Aorta (tissue), 5 donors: ENCODE data around the gene XYLT2. TPM values are rescaled to one million over a fixed set of nuclear protein-coding genes. Genes with fewer than 3 reads are reported as not detected.

Experiments used
- ATAC-seq: fragments of 200-7000 bp; cut with Tn5 transposase; one replicate; pipeline ENCODE4 v1.9.1; 2022; ENCODE audit warnings: moderate library complexity; ENCODE audit not compliant: low FRiP score
- DNase-seq, 2 donors: peaks; one replicate each; pipeline ENCODE4 v3.0.0-alpha.2; 2020
- H3K27ac ChIP-seq, 2 donors: one replicate each; pipeline ENCODE4 v1.5.1; 2013; ENCODE audit warnings: low read length in 2 of 2, mild to moderate bottlenecking in 2 of 2, moderate library complexity in 2 of 2, control low read depth in 1 of 2, inconsistent platforms in 1 of 2, low read depth in 1 of 2
- H3K27me3 ChIP-seq, 2 donors: one replicate each; pipeline ENCODE4 v1.6.1; 2013; ENCODE audit warnings: control low read depth in 1 of 2, low read length in 1 of 2, mild to moderate bottlenecking in 1 of 2, moderate library complexity in 1 of 2; ENCODE audit not compliant: insufficient read depth in 2 of 2, control insufficient read depth in 1 of 2
- H3K36me3 ChIP-seq, 2 donors: one replicate each; pipeline ENCODE4 v1.6.1; 2013; ENCODE audit warnings: control low read depth in 1 of 2, low read length in 1 of 2, mild to moderate bottlenecking in 1 of 2; ENCODE audit not compliant: insufficient read depth in 2 of 2, control insufficient read depth in 1 of 2
- H3K4me1 ChIP-seq, 2 donors: one replicate each; pipeline ENCODE4 v1.6.1; 2013; ENCODE audit warnings: low read length in 2 of 2, control low read depth in 1 of 2, mild to moderate bottlenecking in 1 of 2, moderate library complexity in 1 of 2; ENCODE audit not compliant: insufficient read depth in 2 of 2, control insufficient read depth in 1 of 2
- H3K4me3 ChIP-seq, 2 donors: one replicate each; pipeline ENCODE4 v1.5.1; 2013; ENCODE audit warnings: low read length in 2 of 2, control low read depth in 1 of 2, mild to moderate bottlenecking in 1 of 2
- H3K9me3 ChIP-seq: one replicate; pipeline ENCODE4 v1.6.1; 2013; ENCODE audit warnings: mild to moderate bottlenecking, low read length; ENCODE audit not compliant: control insufficient read depth
- WGBS, 2 donors: extraction: QIAGEN DNeasy Blood & Tissue Kit; methylation state at CpG; one replicate each; pipeline ENCODE4 v1.1.7; 2013; 5-methylcytosine and 5-hydroxymethylcytosine counted together
- intact Hi-C, 2 donors: fragments of 100-400 bp; cut with DNase I; formaldehyde crosslinking; loops; one replicate each; pipeline versions ENCODE4 v1.14.2 to v1.15.0; 2022
- polyA plus RNA-seq, 2 donors: library from polyadenylated mRNA; stranded (reverse); fragments of 200-250 nt; gene quantifications; one replicate each; pipeline ENCODE4 v1.2.3, GENCODE V29; 2013
- total RNA-seq, 2 donors: library from RNA; stranded (reverse); fragmentation: NEBNext Ultra II Directional; extraction: Animal tissue kit (Norgen Biotek cat#: 25700); gene quantifications; one replicate each; pipeline ENCODE4 v1.2.1, GENCODE V29; 2021
- donor health status: healthy with polysubstance abuse.
- donor health status: Bipolar disorder and iron deficiency.
- donor health status: DM: no; HTN: no; CAD: no.
- donor health status: DM: no; HTN: no; CAD: no.
- donor health status: DM: yes; HTN: yes; CAD: no.

Gene XYLT2
- total and polyA plus RNA-seq, 4 donors, result 4.0 to 22.2 (median 17.8) TPM

DNA sequence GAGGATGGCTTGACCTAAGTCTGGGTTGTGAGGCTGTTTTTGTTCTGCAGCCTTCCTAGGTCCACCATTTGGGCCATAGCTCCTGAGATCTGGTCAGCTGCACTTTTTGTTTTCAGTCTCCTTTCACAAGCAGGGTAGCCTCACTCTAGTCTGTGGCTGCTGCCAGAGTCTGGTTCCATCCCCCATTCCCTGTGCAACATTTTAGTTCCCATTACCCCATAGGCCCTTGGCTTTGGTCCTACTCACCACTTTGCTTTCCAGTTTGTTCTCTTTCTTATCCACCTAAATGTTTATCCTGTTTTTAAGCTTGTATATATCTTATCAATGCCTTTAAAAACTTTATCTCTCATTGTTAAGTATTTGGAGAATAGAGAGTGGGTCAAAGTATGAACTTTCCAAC, 6.5 kb upstream of the XYLT2 start:
- no peak for ATAC-seq
- DNase-seq, result peak in 1 of 2 donors; percentile 0
- Histone ChIP-seq H3K36me3 (no peaks in the 10 kb centered on the region), H3K4me1 (no peaks in the 10 kb centered on the region), H3K4me3 (no peak overlapping the region), H3K27ac (no peak overlapping the region), H3K9me3 (peaks cover 5% of the 10 kb centered on the region), H3K27me3 (no peaks in the 10 kb centered on the region)
- intact Hi-C loops, result no loop called here

DNA sequence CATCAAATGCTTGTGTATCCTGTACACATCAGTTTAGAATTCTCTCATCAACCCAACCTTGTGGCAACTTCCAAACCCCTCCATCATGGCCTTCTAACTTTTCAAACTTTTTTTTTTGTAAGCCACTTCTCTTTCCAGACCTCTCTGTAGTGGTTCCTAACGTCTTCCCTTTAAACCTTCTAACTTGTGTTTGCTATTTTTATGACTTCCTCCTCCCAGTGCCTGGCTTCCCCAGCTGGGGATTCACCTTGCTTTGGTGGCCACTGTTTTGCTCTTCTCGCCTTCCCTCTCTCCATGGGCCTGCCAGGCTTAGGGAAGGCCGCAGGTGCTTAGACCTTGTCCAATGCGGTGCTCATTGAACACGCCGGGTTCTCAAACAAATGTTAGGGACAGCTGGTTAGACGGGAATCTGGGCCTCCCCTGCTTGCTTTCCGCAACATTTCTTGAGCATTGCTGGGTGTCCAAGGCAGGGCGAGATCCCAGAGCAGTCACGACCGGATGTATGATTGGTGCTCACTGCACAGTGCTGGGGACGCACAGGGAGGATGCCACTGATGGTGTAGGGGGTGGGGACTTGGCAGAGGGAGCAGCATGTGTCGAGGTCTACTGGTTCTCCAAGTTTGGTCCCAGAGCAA, 1.1 kb upstream of the XYLT2 start:
- intact Hi-C loops, result no loop called here
- DNase-seq (peak in 1 of 2 donors; percentile 65), ATAC-seq (peak; percentile 16)
- H3K4me3 ChIP-seq, result no peak overlapping the region
- no peak overlapping the region for H3K27ac ChIP-seq
- no peaks in the 10 kb centered on the region for H3K4me1 ChIP-seq
- no peaks in the 10 kb centered on the region for H3K36me3 ChIP-seq
- WGBS, 2 donors, result 65 to 66% methylated on average over 13 of the region's 13 CpGs
- no peaks in the 10 kb centered on the region for H3K27me3 ChIP-seq
- H3K9me3 ChIP-seq, result no peaks in the 10 kb centered on the region

DNA sequence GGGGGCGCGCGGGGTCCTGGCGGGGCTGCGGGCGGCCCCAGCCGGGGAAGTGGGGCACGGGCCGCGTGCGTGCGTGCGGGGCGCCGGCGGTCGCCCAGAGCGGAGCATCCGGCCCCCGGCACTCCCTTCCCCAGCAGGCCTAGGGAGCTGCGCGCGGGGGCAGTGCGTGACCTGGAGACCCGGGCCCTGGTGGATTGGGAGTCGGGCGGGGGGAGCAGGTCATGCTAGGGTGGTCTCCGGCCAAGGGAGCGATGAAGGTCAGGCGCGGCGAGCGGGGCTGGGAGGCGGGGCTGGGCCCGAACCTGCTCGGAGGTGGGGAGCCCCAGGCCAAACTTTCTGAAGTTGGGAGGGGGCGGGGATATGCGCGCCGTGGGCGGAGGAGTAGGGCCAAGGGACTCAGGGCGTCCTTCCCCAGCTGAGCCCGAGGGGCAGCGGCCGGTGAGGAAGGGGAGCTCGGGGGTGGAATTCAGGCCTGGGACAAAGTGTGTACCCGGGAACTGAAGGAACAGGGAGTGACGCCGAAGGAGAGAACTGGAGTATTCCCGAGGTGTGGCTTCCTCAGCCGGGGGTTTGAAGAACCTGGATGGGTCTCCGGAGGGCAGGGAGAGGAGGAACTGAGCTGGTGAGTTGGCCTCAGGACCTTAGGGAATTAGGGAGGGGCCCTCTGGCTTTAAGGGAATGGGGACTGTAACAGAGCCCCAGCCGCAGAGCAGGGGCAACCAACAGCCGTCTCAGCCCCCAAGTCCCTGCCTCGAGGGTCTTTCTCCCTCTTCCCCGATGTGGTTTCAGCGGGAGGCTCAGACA, 589 bp downstream of the XYLT2 start:
- Histone ChIP-seq H3K36me3 (no peaks in the 10 kb centered on the region), H3K9me3 (no peaks in the 10 kb centered on the region), H3K4me1 (no peaks in the 10 kb centered on the region), H3K27ac (no peak overlapping the region), H3K4me3 (peak overlapping the region; percentile 78 to 92), H3K27me3 (no peaks in the 10 kb centered on the region)
- DNase-seq, result peak; percentile 66 to 82
- intact Hi-C loops, result no loop called here
- 1% methylated on average over 32 to 57 of the region's 57 CpGs for WGBS, 2 donors
- peak; percentile 20 for ATAC-seq

DNA sequence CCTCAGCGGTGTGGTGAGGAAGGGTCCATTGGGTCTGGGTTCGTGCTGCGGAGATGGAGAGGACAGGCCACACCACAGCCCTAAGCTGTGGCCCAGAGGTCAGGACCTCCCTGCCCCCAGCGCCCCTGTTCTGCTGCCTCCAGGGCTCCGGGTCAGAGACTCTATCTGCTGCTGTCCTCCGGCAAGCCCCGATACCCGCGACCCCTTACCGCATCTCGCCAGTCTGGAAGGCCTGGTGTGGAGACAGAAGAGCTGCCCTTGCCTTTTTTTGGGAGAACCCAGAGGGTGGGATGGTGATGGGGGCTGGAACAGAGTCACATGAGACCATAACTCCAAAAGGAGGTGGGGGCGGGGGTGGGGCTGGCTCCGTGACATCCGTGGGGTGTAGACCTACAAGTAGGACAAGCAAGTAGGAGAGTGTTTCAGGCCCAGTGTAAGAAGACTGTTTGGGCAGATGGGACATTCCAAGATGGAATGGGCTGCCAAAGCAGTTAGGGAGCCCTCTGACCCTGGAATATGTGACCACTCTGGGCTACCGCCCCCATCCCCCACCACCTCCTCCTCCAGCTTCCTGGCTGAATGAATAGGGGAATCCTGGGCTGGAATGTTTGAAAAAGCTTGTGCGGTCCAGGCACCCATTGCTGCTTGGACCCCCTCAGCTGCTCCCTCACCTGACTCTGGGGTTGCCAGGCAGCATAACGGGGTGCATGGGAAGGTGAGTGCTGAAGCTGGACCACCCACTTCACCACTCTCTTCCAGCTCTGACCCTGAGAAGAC, 1.4 kb downstream of the XYLT2 start:
- intact Hi-C loops, result no loop called here
- Histone ChIP-seq H3K4me1 (no peaks in the 10 kb centered on the region), H3K9me3 (no peaks in the 10 kb centered on the region), H3K4me3 (peak overlapping the region; percentile 78 to 92), H3K27me3 (no peaks in the 10 kb centered on the region), H3K36me3 (no peaks in the 10 kb centered on the region), H3K27ac (no peak overlapping the region)
- no peak for ATAC-seq
- WGBS, 2 donors, result 24 to 26% methylated on average over 16 to 17 of the region's 17 CpGs
- peak in 1 of 2 donors; percentile 68 for DNase-seq

DNA sequence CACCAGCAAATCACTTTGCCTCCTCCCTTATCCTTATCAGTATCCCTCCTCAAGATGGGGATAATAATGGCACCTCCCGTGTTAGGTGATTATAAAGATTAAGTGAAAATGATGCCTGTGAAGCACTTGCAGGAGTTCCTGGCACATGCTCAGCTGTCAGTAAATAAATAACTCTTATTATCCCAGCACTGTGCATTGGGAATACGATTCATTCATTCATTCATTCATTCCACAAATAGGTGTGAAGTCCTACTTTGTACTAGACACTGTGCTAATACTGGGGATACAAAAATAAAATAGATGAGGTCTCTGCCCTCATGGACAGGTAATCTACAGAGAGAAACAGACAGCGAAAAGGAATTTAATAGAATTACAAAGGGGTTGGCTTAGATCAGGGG, 2.0 kb downstream of the XYLT2 start:
- intact Hi-C loops, result no loop called here
- no peaks in the 10 kb centered on the region for H3K36me3 ChIP-seq
- H3K4me1 ChIP-seq, result no peaks in the 10 kb centered on the region
- ATAC-seq, result no peak
- H3K27ac ChIP-seq, result no peak overlapping the region
- no peaks in the 10 kb centered on the region for H3K9me3 ChIP-seq
- no peak overlapping the region for H3K4me3 ChIP-seq
- H3K27me3 ChIP-seq, result no peaks in the 10 kb centered on the region
- no peak for DNase-seq
- WGBS, 2 donors, result 79 to 84% methylated on average over 3 of the region's 3 CpGs

DNA sequence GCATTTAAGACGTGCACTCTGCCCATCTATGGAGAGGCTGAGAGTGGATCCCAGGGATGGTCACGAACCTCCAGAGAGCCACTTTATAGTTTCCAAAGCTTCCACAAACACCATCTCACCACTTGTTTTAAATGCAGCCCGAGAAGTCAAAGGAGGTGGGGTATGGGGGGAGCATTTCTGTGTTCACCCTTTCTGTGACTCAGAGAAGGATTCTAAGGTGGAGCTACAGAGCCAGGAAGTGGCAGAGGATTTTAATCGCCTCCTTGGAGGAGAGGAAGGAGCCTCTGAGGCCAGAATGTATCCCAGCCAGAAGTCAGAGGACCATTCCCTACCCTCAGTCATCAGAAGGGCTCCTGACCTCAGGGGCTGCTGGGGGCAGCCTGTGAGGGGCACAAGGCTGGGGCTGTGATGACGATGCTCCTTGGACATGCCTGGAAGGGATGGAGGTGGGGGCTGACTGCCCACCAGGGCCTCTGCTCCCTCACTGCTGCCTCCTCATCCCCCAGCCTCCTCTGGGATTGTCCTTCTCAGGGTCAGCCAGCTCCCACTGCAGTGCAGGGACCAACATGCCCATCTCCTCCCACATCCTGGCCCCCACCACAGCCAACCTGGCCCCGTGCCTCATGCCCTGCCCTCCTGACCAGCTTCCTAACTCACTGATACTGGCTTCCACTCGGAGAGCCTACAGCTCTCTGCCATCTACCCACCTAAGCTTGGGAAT, 2.8 kb downstream of the XYLT2 start:
- H3K27me3 ChIP-seq, result no peaks in the 10 kb centered on the region
- no peak overlapping the region for H3K27ac ChIP-seq
- 56 to 60% methylated on average over 7 of the region's 7 CpGs for WGBS, 2 donors
- peak in 1 of 2 donors; percentile 68 for DNase-seq
- intact Hi-C loops, result no loop called here
- no peaks in the 10 kb centered on the region for H3K4me1 ChIP-seq
- no peak for ATAC-seq
- no peak overlapping the region for H3K4me3 ChIP-seq
- H3K36me3 ChIP-seq, result no peaks in the 10 kb centered on the region
- no peaks in the 10 kb centered on the region for H3K9me3 ChIP-seq

DNA sequence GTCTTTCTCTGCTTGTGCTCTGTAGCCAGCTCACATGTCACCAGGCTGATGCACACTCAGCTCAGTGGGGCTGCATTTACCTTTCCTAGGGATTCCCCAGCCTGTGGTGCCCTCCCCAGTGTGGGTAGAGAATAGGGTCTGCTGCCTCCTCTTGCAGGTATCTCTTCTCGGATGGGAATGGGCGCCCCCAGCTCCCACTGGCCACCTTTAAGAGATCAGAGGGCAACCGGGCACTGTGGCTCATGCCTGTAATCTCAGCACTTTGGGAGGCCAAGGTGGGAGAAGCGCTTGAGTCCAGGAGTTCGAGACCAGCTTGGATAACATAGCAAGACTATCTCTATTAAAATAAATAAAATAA, 3.3 kb downstream of the XYLT2 start:
- peak in 1 of 2 donors; percentile 49 for DNase-seq
- H3K36me3 ChIP-seq, result no peaks in the 10 kb centered on the region
- no peaks in the 10 kb centered on the region for H3K9me3 ChIP-seq
- WGBS, 2 donors, result 95 to 97% methylated on average over 5 of the region's 5 CpGs
- no peaks in the 10 kb centered on the region for H3K4me1 ChIP-seq
- intact Hi-C loops, result no loop called here
- no peaks in the 10 kb centered on the region for H3K27me3 ChIP-seq
- no peak overlapping the region for H3K4me3 ChIP-seq
- no peak for ATAC-seq
- H3K27ac ChIP-seq, result no peak overlapping the region

DNA sequence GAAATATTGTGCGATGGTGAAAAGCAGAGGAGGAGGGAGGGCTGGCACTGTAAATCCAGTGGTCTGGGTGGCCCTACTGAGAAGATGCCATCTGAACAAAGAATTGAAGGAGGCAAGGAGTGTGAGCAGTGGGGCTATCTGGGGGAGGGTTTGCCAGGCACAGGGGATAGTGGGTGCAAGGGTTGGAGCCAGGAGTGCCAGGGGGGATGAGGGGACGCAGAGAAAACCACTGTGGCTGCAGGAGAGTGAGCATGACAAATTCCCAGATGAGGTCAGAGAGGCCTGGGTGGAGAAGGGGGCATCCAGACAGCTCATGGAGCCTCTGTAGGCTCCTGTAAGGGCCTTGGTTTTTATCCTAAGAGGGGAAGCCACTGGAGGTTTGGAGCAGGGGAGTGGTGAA, 4.8 kb downstream of the XYLT2 start:
- Histone ChIP-seq H3K9me3 (no peaks in the 10 kb centered on the region), H3K27ac (no peak overlapping the region), H3K36me3 (peaks cover 0 to 2% of the 10 kb centered on the region in 2 donors), H3K27me3 (no peaks in the 10 kb centered on the region), H3K4me3 (no peak overlapping the region), H3K4me1 (no peaks in the 10 kb centered on the region)
- 87 to 89% methylated on average over 2 of the region's 2 CpGs for WGBS, 2 donors
- DNase-seq (peak in 1 of 2 donors; percentile 55), ATAC-seq (no peak)
- intact Hi-C loops, result no loop called here
